Measurements from ENCODE around the gene EXOSC9. TPM values are rescaled to one million over a fixed set of nuclear protein-coding genes. Genes with fewer than 3 reads are reported as not detected.

The EXOSC9 gene
- total RNA-seq, 3 donors from 2014 or later: 23.4 to 27.2 (median 25.2) TPM

GRCh38 chr4:121764702-121765367, 36.3 kb upstream of the EXOSC9 start, which contains the start of gene SMIM43:
SMIM43 (minus strand) TSS chr4:121765164; CDS start chr4:121765105, 59 bp downstream.
- intact Hi-C loops (cut with DNase I; ENCODE audit: low total_unique reads): no loop called here
- no peaks in the 10 kb centered on the region for H3K4me1 ChIP-seq
- TF ChIP-seq POLR2AphosphoS5 (IDR thresholded peaks at IDR 0.05) (no peak), POLR2A (IDR thresholded peaks at IDR 0.05) (no peak)
- TF ChIP-seq, protein P1, sequence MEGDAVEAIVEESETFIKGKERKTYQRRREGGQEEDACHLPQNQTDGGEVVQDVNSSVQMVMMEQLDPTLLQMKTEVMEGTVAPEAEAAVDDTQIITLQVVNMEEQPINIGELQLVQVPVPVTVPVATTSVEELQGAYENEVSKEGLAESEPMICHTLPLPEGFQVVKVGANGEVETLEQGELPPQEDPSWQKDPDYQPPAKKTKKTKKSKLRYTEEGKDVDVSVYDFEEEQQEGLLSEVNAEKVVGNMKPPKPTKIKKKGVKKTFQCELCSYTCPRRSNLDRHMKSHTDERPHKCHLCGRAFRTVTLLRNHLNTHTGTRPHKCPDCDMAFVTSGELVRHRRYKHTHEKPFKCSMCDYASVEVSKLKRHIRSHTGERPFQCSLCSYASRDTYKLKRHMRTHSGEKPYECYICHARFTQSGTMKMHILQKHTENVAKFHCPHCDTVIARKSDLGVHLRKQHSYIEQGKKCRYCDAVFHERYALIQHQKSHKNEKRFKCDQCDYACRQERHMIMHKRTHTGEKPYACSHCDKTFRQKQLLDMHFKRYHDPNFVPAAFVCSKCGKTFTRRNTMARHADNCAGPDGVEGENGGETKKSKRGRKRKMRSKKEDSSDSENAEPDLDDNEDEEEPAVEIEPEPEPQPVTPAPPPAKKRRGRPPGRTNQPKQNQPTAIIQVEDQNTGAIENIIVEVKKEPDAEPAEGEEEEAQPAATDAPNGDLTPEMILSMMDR (IDR thresholded peaks at IDR 0.05): no peak
- peaks cover 0 to 24% of the 10 kb centered on the region in 2 donors for H3K27me3 ChIP-seq
- H3K4me3 ChIP-seq: peak within 1 kb of the TSS; percentile 9 to 66 (median 45)
- DNase-seq (ENCODE audit: low spot score in 2 of 2): no peak
- no peak within 1 kb of the TSS for H3K27ac ChIP-seq
- H3K9me3 ChIP-seq: no peaks in the 10 kb centered on the region
- no peaks in the 10 kb centered on the region for H3K36me3 ChIP-seq

DNA sequence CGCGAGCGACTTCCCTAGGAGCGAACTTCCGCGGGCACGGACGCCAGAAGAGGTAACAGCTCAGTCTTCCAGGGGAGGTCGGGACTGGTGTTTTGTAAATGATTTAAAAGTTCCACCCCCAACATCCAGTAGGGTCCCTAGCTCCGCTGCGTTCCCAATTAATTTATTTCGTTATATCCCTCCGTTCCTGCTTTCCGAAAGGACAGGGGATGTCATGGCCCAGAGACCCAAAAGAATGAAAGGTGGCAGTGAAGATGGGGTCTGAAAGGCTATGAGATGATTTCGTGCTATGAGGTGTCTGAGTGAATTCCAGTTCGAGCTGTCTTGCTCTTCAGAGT, 35.8 kb upstream of the EXOSC9 start:
- peaks cover 0 to 24% of the 10 kb centered on the region in 2 donors for H3K27me3 ChIP-seq
- H3K36me3 ChIP-seq: no peaks in the 10 kb centered on the region
- H3K27ac ChIP-seq: no peak overlapping the region
- no peak for DNase-seq (ENCODE audit: low spot score in 2 of 2)
- no peaks in the 10 kb centered on the region for H3K4me1 ChIP-seq
- peak overlapping the region in 2 of 3 donors; percentile 45 to 66 for H3K4me3 ChIP-seq
- intact Hi-C loops (cut with DNase I; ENCODE audit: low total_unique reads): no loop called here
- H3K9me3 ChIP-seq: no peaks in the 10 kb centered on the region
- TF ChIP-seq, protein P1 (IDR thresholded peaks at IDR 0.05): no peak
- TF ChIP-seq POLR2A (IDR thresholded peaks at IDR 0.05): no peak
- TF ChIP-seq POLR2AphosphoS5 (IDR thresholded peaks at IDR 0.05): no peak

- TF ChIP-seq POLR2A (IDR thresholded peaks at IDR 0.05) (no peak), POLR2AphosphoS5 (IDR thresholded peaks at IDR 0.05) (no peak)
- TF ChIP-seq, protein P1 (IDR thresholded peaks at IDR 0.05): no peak
- DNase-seq (ENCODE audit: low spot score in 2 of 2): no peak
- Histone ChIP-seq H3K36me3 (no peaks in the 10 kb centered on the region), H3K27ac (no peak overlapping the region), H3K4me3 (no peak overlapping the region), H3K27me3 (peaks cover 0 to 24% of the 10 kb centered on the region in 2 donors), H3K9me3 (no peaks in the 10 kb centered on the region), H3K4me1 (no peaks in the 10 kb centered on the region)
- intact Hi-C loops (cut with DNase I; ENCODE audit: low total_unique reads): no loop called here
Observed at GRCh38 chr4:121765971-121766538, 35.1 kb upstream of the EXOSC9 start.

GRCh38 chr4:121767166-121767565, 34.0 kb upstream of the EXOSC9 start:
- Histone ChIP-seq H3K27ac (no peak overlapping the region), H3K4me3 (no peak overlapping the region), H3K4me1 (no peaks in the 10 kb centered on the region), H3K9me3 (no peaks in the 10 kb centered on the region), H3K27me3 (peaks cover 0 to 24% of the 10 kb centered on the region in 2 donors), H3K36me3 (no peaks in the 10 kb centered on the region)
- intact Hi-C loops (cut with DNase I; ENCODE audit: low total_unique reads): no loop called here
- DNase-seq (ENCODE audit: low spot score in 2 of 2): no peak
- TF ChIP-seq POLR2A (IDR thresholded peaks at IDR 0.05) (no peak), POLR2AphosphoS5 (IDR thresholded peaks at IDR 0.05) (no peak)

- H3K4me1 ChIP-seq: no peaks in the 10 kb centered on the region
- H3K36me3 ChIP-seq: no peaks in the 10 kb centered on the region
- H3K4me3 ChIP-seq: no peak overlapping the region
- TF ChIP-seq POLR2A (IDR thresholded peaks at IDR 0.05): no peak
- TF ChIP-seq, protein P1 (IDR thresholded peaks at IDR 0.05): no peak
- H3K27me3 ChIP-seq: peaks cover 0 to 16% of the 10 kb centered on the region in 2 donors
- H3K9me3 ChIP-seq: no peaks in the 10 kb centered on the region
- DNase-seq (ENCODE audit: low spot score in 2 of 2): no peak
- H3K27ac ChIP-seq: no peak overlapping the region
- intact Hi-C loops (cut with DNase I; ENCODE audit: low total_unique reads): no loop called here
Observed at GRCh38 chr4:121769341-121769740, 31.8 kb upstream of the EXOSC9 start.

Measured in breast epithelium (tissue), 4 donors.